Measurements from ENCODE around the gene TPBG. TPM values are rescaled to one million over a fixed set of nuclear protein-coding genes. Genes with fewer than 3 reads are reported as not detected.

TPBG gene
- total RNA-seq, 1 experiment from 2014 or later = 43.8 TPM

GRCh38 chr6:82364087-82365015, 734 bp downstream of the TPBG start:
- H3K4me1 ChIP-seq (replicated peaks) = peaks cover 16% of the 10 kb centered on the region
- peaks cover 31% of the 10 kb centered on the region for H3K36me3 ChIP-seq
- peak; percentile 71 to 73 for DNase-seq (ENCODE audit: low read depth in 1 of 2, low spot score in 2 of 2)
- peak overlapping the region; percentile 67 for H3K4me3 ChIP-seq
- H3K9me3 ChIP-seq (replicated peaks) = no peaks in the 10 kb centered on the region
- H3K27ac ChIP-seq = peak overlapping the region; percentile 80
- H3K27me3 ChIP-seq (replicated peaks) = no peaks in the 10 kb centered on the region

- Histone ChIP-seq H3K4me1 (replicated peaks) (peaks cover 16% of the 10 kb centered on the region), H3K27me3 (replicated peaks) (no peaks in the 10 kb centered on the region), H3K9me3 (replicated peaks) (no peaks in the 10 kb centered on the region), H3K36me3 (peaks cover 31% of the 10 kb centered on the region), H3K27ac (peak overlapping the region; percentile 80), H3K4me3 (peak overlapping the region; percentile 67)
- no peak for DNase-seq (ENCODE audit: low read depth in 1 of 2, low spot score in 2 of 2)
Measured at GRCh38 chr6:82365016-82365795, 1.6 kb downstream of the TPBG start.

GRCh38 chr6:82367704-82368103, 4.1 kb downstream of the TPBG start:
- peaks cover 31% of the 10 kb centered on the region for H3K36me3 ChIP-seq
- no peak for DNase-seq (ENCODE audit: low read depth in 1 of 2, low spot score in 2 of 2)
- no peaks in the 10 kb centered on the region for H3K9me3 ChIP-seq (replicated peaks)
- no peak overlapping the region for H3K4me3 ChIP-seq
- no peaks in the 10 kb centered on the region for H3K27me3 ChIP-seq (replicated peaks)
- no peak overlapping the region for H3K27ac ChIP-seq
- H3K4me1 ChIP-seq (replicated peaks) = peaks cover 22% of the 10 kb centered on the region

DNA sequence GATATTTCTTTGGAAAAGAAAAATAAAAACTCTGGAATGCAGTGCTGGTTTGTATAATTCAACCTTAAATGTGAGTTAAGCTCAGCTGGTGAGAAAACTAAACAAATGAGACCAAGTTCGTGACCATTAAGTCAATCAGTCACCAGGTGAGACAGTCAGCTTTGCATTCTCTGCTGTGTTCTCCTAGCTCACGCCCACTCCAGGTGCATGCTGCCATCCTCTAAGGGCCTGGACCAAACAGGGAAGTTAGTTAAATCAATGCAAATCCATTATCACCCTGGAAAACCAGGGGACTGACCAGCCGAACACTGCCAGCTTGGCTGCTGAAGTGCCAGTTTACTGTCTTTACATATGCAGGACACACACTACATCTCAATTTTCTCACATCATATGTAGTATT, 7.2 kb downstream of the TPBG start:
- Histone ChIP-seq H3K27me3 (replicated peaks) (no peaks in the 10 kb centered on the region), H3K9me3 (replicated peaks) (no peaks in the 10 kb centered on the region), H3K36me3 (peaks cover 13% of the 10 kb centered on the region), H3K4me3 (no peak overlapping the region), H3K4me1 (replicated peaks) (peaks cover 11% of the 10 kb centered on the region), H3K27ac (no peak overlapping the region)
- no peak for DNase-seq (ENCODE audit: low read depth in 1 of 2, low spot score in 2 of 2)

DNA sequence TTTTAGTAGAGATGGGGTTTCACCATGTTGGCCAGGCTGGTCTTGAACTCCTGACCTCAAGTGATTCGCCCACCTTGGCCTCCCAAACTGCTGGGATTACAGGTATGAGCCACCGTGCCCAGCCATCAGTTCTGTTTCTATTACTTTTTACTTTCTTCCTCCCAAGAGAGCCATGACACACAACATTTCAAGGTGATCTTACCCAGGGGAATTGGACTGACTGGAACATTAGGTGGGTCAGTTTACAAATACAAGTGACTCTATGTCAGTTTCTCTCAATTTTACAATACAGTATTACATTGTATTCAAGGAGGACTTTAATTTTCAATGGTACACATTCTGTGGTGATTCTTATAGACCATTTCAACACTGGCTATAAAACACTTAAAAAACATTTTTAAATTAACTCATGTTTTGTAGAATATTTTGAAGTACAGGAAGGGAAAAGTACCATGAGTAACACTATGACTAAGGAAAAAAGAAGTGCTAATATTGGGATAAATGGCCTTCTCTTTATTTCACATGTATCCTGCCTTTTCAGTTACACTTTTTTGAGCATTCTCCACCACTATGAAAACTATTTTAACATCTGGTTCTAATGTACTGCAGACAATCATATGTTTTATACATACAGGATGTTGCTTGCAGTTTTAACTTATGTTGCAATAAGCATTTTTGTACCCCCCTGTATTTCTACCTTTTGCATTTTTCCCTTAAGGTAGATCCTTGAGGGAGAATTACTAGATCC, 8.4 kb downstream of the TPBG start:
- Histone ChIP-seq H3K4me3 (no peak overlapping the region), H3K4me1 (replicated peaks) (peaks cover 9% of the 10 kb centered on the region), H3K27ac (no peak overlapping the region), H3K27me3 (replicated peaks) (no peaks in the 10 kb centered on the region), H3K36me3 (peaks cover under 1% of the 10 kb centered on the region), H3K9me3 (replicated peaks) (no peaks in the 10 kb centered on the region)
- DNase-seq (ENCODE audit: low read depth in 1 of 2, low spot score in 2 of 2) = peak in 1 of 2 experiments; percentile 10

- Histone ChIP-seq H3K9me3 (replicated peaks) (no peaks in the 10 kb centered on the region), H3K4me3 (no peak overlapping the region), H3K4me1 (replicated peaks) (peaks cover 9% of the 10 kb centered on the region), H3K36me3 (no peaks in the 10 kb centered on the region; the same call in none of the 2 replicates), H3K27ac (no peak overlapping the region), H3K27me3 (replicated peaks) (no peaks in the 10 kb centered on the region)
- no peak for DNase-seq (ENCODE audit: low read depth in 1 of 2, low spot score in 2 of 2)
Measured at GRCh38 chr6:82372656-82373055, 9.0 kb downstream of the TPBG start.

DNA sequence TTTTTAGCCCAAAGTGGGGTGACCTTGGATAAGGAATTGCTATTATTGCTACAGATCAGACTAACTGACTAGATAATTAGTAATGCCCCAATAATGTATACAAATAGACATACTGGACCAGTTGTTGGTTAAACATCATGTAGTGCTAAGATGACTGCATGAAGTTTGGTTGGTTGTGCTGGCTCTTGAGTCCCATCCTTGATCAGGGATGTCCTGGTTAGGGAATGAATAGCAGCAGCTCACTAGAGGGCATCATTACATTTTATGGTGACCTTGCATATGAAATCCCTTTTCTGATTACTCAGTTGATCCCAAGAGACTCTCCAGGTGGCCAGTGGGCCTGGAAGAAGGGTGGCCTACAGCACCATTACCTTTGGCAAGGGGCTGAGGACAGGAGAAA, 10.9 kb downstream of the TPBG start:
- Histone ChIP-seq H3K9me3 (replicated peaks) (no peaks in the 10 kb centered on the region), H3K4me3 (no peak overlapping the region), H3K36me3 (no peaks in the 10 kb centered on the region), H3K4me1 (replicated peaks) (peaks cover 9% of the 10 kb centered on the region), H3K27me3 (replicated peaks) (no peaks in the 10 kb centered on the region), H3K27ac (no peak overlapping the region)
- no peak for DNase-seq (ENCODE audit: low read depth in 1 of 2, low spot score in 2 of 2)

DNA sequence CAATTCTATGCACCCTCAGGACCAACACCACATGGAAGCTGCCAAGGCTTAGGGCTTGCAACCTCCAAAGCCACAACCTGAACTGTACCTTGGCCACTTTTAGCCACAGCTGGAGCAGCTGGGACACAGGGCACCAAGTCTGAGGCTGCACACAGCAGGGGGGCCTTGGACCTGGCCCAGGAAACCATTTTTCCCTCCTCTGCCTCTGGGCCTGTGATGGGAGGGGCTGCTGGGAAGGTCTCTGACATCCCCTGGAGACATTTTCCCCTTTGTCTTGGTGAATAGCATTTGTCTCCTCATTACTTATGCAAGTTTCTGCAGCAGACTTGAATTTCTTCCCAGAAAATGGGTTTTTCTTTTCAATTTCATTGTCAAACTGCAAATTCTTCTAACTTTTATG, 13.0 kb downstream of the TPBG start:
- DNase-seq (ENCODE audit: low read depth in 1 of 2, low spot score in 2 of 2) = no peak
- Histone ChIP-seq H3K27me3 (replicated peaks) (no peaks in the 10 kb centered on the region), H3K4me1 (replicated peaks) (peaks cover 9% of the 10 kb centered on the region), H3K36me3 (no peaks in the 10 kb centered on the region), H3K9me3 (replicated peaks) (no peaks in the 10 kb centered on the region), H3K4me3 (no peak overlapping the region), H3K27ac (no peak overlapping the region)

- H3K9me3 ChIP-seq (replicated peaks) = no peaks in the 10 kb centered on the region
- H3K27ac ChIP-seq = no peak overlapping the region
- no peak overlapping the region for H3K4me3 ChIP-seq
- no peak for DNase-seq (ENCODE audit: low read depth in 1 of 2, low spot score in 2 of 2)
- H3K36me3 ChIP-seq = no peaks in the 10 kb centered on the region
- peaks cover 3% of the 10 kb centered on the region; the same call in 1 of the 2 replicates for H3K4me1 ChIP-seq (replicated peaks)
- no peaks in the 10 kb centered on the region for H3K27me3 ChIP-seq (replicated peaks)
Measured at GRCh38 chr6:82380566-82381185, 17.1 kb downstream of the TPBG start.

- Histone ChIP-seq H3K27ac (no peak overlapping the region), H3K27me3 (replicated peaks) (no peaks in the 10 kb centered on the region), H3K9me3 (replicated peaks) (no peaks in the 10 kb centered on the region), H3K36me3 (no peaks in the 10 kb centered on the region), H3K4me3 (no peak overlapping the region), H3K4me1 (replicated peaks) (peaks cover 3% of the 10 kb centered on the region; the same call in 1 of the 2 replicates)
- no peak for DNase-seq (ENCODE audit: low read depth in 1 of 2, low spot score in 2 of 2)
Measured at GRCh38 chr6:82381278-82381677, 17.7 kb downstream of the TPBG start.

DNA sequence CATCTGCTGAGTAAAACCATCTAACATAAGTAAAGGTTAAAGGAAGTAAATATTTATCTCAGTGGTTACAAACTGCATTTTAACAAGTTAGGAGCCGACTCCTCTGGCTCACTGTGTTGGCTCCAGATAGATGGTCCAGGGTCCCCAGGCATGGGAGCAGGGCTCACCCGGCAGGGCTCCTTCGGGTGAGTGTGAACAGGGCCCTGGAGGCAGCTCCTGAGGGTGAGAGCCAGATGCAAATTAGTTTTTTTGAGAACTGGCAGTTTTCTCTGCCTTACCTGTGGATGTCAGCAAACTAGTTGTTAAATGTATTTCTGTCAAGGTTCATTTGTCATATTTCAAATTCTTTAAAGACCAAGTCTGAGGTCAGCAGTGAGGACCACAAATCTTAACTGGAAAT, 21.5 kb downstream of the TPBG start:
- Histone ChIP-seq H3K4me3 (no peak overlapping the region), H3K27ac (no peak overlapping the region), H3K4me1 (replicated peaks) (peaks cover 3% of the 10 kb centered on the region; the same call in 1 of the 2 replicates), H3K9me3 (replicated peaks) (no peaks in the 10 kb centered on the region), H3K36me3 (no peaks in the 10 kb centered on the region), H3K27me3 (replicated peaks) (no peaks in the 10 kb centered on the region)
- no peak for DNase-seq (ENCODE audit: low read depth in 1 of 2, low spot score in 2 of 2)

DNA sequence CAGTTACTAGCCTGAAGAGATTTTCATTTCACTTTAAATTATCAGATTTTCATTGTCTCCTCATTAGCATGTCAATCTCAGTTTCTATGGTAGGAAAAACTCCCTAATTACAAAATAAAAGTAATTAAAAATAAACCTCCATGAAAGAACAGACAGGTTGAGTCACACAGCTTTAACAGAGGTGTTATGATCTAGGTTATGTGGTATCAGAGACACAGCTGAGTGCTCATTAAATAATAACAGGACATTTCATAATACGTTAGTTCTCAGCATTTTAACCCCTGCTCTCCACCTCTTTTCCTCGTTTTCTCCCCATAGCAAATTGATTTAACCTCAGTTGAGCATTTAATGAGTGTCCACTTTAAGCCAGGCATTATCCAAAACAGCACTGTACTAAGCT, 21.9 kb downstream of the TPBG start:
- Histone ChIP-seq H3K4me1 (replicated peaks) (peaks cover 3% of the 10 kb centered on the region; the same call in 1 of the 2 replicates), H3K4me3 (no peak overlapping the region), H3K9me3 (replicated peaks) (no peaks in the 10 kb centered on the region), H3K27ac (no peak overlapping the region), H3K27me3 (replicated peaks) (no peaks in the 10 kb centered on the region), H3K36me3 (no peaks in the 10 kb centered on the region)
- no peak for DNase-seq (ENCODE audit: low read depth in 1 of 2, low spot score in 2 of 2)

GRCh38 chr6:82385961-82386360, 22.3 kb downstream of the TPBG start:
- H3K4me3 ChIP-seq = no peak overlapping the region
- no peaks in the 10 kb centered on the region for H3K9me3 ChIP-seq (replicated peaks)
- H3K27ac ChIP-seq = no peak overlapping the region
- no peaks in the 10 kb centered on the region for H3K36me3 ChIP-seq
- no peak for DNase-seq (ENCODE audit: low read depth in 1 of 2, low spot score in 2 of 2)
- H3K4me1 ChIP-seq (replicated peaks) = peaks cover 3% of the 10 kb centered on the region; the same call in 1 of the 2 replicates
- no peaks in the 10 kb centered on the region for H3K27me3 ChIP-seq (replicated peaks)
